ENCODE data around the gene HOXA5. TPM values are rescaled to one million over a fixed set of nuclear protein-coding genes. Genes with fewer than 3 reads are reported as not detected.
A peak's percentile ranks its signal among the peaks of the same experiment; 100 is the strongest.

Gene HOXA5
- total RNA-seq, 4 donors from 2014 or later, result 10.7 to 61.0 (median 18.9) TPM

DNA sequence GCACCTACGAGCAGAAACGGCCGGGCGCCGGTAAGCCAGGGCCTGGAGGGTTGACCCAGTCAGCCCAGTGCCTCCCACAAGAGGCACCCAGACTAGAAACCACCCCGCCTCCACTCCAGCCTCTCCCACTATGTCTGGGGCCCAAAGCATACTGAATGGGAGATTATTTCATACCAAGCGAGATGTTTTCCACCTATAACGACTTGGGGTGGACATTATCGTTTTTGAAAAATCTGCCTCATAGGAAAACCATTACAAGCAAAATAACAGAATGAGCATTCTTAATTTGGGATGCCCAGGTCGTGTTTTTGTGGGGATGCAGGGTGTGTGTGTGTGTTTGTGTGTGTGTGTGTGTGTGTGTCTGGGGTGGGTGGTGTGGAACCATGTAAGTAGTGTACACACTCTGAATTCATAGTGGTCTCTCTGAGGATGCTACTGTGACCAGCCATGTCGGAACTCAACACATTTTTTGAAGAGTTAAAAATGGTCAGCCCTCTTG, 2.5 kb upstream of the HOXA5 start:
- no peak overlapping the region for H3K4me3 ChIP-seq
- no peaks in the 10 kb centered on the region for H3K36me3 ChIP-seq
- H3K9me3 ChIP-seq, result no peaks in the 10 kb centered on the region
- DNase-seq, result peak in 1 of 2 donors; percentile 24
- TF ChIP-seq, protein P1, sequence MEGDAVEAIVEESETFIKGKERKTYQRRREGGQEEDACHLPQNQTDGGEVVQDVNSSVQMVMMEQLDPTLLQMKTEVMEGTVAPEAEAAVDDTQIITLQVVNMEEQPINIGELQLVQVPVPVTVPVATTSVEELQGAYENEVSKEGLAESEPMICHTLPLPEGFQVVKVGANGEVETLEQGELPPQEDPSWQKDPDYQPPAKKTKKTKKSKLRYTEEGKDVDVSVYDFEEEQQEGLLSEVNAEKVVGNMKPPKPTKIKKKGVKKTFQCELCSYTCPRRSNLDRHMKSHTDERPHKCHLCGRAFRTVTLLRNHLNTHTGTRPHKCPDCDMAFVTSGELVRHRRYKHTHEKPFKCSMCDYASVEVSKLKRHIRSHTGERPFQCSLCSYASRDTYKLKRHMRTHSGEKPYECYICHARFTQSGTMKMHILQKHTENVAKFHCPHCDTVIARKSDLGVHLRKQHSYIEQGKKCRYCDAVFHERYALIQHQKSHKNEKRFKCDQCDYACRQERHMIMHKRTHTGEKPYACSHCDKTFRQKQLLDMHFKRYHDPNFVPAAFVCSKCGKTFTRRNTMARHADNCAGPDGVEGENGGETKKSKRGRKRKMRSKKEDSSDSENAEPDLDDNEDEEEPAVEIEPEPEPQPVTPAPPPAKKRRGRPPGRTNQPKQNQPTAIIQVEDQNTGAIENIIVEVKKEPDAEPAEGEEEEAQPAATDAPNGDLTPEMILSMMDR (IDR thresholded peaks at IDR 0.05), result no peak
- no peak for TF ChIP-seq POLR2A (IDR thresholded peaks at IDR 0.05)
- no peaks in the 10 kb centered on the region for H3K27me3 ChIP-seq
- intact Hi-C loops (cut with DNase I; ENCODE audit: low total_unique reads), result loop anchor here (10.0 kb wide), 1 partner anchor 51 kb away; the partner anchor contains the start of gene HOXA1
- peak overlapping the region in 1 of 2 donors; percentile 45 for H3K27ac ChIP-seq
- H3K4me1 ChIP-seq, result no peaks in the 10 kb centered on the region

GRCh38 chr7:27145165-27145913, 1.9 kb upstream of the HOXA5 start:
- no peaks in the 10 kb centered on the region for H3K36me3 ChIP-seq
- intact Hi-C loops (cut with DNase I; ENCODE audit: low total_unique reads), result loop anchor here (10.0 kb wide), 1 partner anchor 51 kb away; the partner anchor contains the start of gene HOXA1
- no peaks in the 10 kb centered on the region for H3K27me3 ChIP-seq
- peak in 1 of 2 donors; percentile 21 for DNase-seq
- no peak overlapping the region for H3K4me3 ChIP-seq
- H3K27ac ChIP-seq, result peak overlapping the region in 1 of 2 donors; percentile 45
- H3K4me1 ChIP-seq, result no peaks in the 10 kb centered on the region
- no peaks in the 10 kb centered on the region for H3K9me3 ChIP-seq
- TF ChIP-seq POLR2A (IDR thresholded peaks at IDR 0.05), result no peak
- TF ChIP-seq, protein P1 (IDR thresholded peaks at IDR 0.05), result no peak

GRCh38 chr7:27144781-27145164, 1.3 kb upstream of the HOXA5 start:
- intact Hi-C loops (cut with DNase I; ENCODE audit: low total_unique reads), result loop anchor here (10.0 kb wide), 1 partner anchor 50 kb away; the partner anchor contains the start of gene HOXA1
- H3K4me3 ChIP-seq, result no peak overlapping the region
- DNase-seq, result peak in 1 of 2 donors; percentile 20
- no peaks in the 10 kb centered on the region for H3K9me3 ChIP-seq
- H3K27ac ChIP-seq, result peak overlapping the region in 1 of 2 donors; percentile 45
- TF ChIP-seq, protein P1 (IDR thresholded peaks at IDR 0.05), result no peak
- TF ChIP-seq POLR2A (IDR thresholded peaks at IDR 0.05), result no peak
- no peaks in the 10 kb centered on the region for H3K27me3 ChIP-seq
- no peaks in the 10 kb centered on the region for H3K4me1 ChIP-seq
- no peaks in the 10 kb centered on the region for H3K36me3 ChIP-seq

DNA sequence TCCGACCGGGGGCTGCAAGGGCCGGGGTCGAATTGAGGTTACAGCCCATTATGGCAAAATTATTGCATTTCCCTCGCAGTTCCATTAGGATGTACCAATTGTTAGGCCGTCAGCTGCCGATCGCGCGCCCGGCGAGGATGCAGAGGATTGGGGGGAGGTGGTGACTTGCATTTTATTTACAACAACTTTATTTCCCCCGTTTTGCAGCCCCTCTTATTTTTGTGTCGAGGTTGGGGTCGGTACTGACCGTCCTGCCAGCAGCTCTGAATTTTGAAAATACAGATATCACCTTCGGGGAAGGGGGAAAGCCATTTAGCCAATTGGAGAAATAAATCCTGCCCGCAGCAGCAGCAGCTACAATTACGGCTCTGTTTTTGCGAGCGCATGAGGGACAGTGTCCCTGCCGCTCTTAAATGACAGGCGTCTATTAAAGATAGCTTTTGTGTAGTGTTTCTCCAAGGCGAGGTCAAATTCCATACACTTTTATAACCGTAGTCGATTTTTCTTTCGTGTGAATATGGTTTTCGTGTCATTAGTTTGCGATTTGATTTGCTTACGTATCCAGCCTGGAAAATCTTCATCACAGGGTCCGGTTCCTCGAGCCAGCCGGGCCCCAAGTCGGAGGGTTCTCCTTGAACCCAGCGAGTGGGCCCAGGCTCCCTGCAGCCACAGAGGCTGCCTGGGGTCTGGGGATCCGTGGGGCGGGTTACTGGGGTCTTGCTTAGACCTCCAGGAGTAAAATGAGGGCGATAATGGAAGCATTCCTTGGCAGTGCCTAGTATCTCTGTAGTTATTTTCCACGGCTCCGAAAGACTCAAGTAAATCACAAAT, 684 bp upstream of the HOXA5 start:
- intact Hi-C loops (cut with DNase I; ENCODE audit: low total_unique reads), result loop anchor here (10.0 kb wide), 1 partner anchor 49 kb away; the partner anchor contains the start of gene HOXA1

More for the DNA sequence above, 684 bp upstream of the HOXA5 start:
- Histone ChIP-seq H3K27ac (peak overlapping the region in 1 of 2 donors; percentile 45), H3K27me3 (no peaks in the 10 kb centered on the region), H3K9me3 (no peaks in the 10 kb centered on the region), H3K4me3 (no peak overlapping the region), H3K4me1 (no peaks in the 10 kb centered on the region), H3K36me3 (no peaks in the 10 kb centered on the region)
- TF ChIP-seq, protein P1 (IDR thresholded peaks at IDR 0.05), result no peak
- TF ChIP-seq POLR2A (IDR thresholded peaks at IDR 0.05), result no peak
- no peak for DNase-seq
